Left lung (tissue), 10 donors: ENCODE measurements around the gene COBL. TPM values are rescaled to one million over a fixed set of nuclear protein-coding genes. Genes with fewer than 3 reads are reported as not detected.

Experiments used
- ATAC-seq: fragments of 200-7000 bp; cut with Tn5 transposase; one replicate; pipeline ENCODE4 v1.9.1; 2020; ENCODE audit warnings: moderate library complexity
- DNase-seq, 4 donors: peaks; one replicate each; pipeline ENCODE4 v3.0.0-alpha.2; 2013 to 2020
- H3K27ac ChIP-seq, 2 donors: fragments of 200-600 bp; sonication (generic) in 1 of 2; one replicate each; pipeline versions ENCODE4 v1.5.0 to v1.8.0; 2020 to 2021
- H3K27me3 ChIP-seq, 2 donors: fragments of 200-600 bp; sonication (generic) in 1 of 2; one replicate each; pipeline versions ENCODE4 v1.5.0 to v1.8.0; 2020 to 2021
- H3K36me3 ChIP-seq, 2 donors: fragments of 200-600 bp; sonication (generic) in 1 of 2; one replicate each; pipeline versions ENCODE4 v1.5.0 to v1.8.0; 2020 to 2021
- H3K4me1 ChIP-seq, 2 donors: fragments of 200-600 bp; one replicate each; pipeline ENCODE4 v1.8.0; 2021
- H3K4me3 ChIP-seq, 2 donors: fragments of 200-600 bp; sonication (generic) in 1 of 2; one replicate each; pipeline versions ENCODE4 v1.5.0 to v1.8.0; 2020 to 2021; ENCODE audit warnings: mild to moderate bottlenecking in 1 of 2
- H3K9me3 ChIP-seq, 2 donors: fragments of 200-600 bp; sonication (generic) in 1 of 2; one replicate each; pipeline versions ENCODE4 v1.5.0 to v1.8.0; 2020 to 2021
- CTCF ChIP-seq, 2 donors: fragments of 200-600 bp; sonication (generic) in 1 of 2; IDR thresholded peaks; one replicate each; pipeline versions ENCODE4 v1.5.0 to v1.8.0; 2021; ENCODE audit warnings: antibody characterized with exemption in 2 of 2
- intact Hi-C, 2 donors: fragments of 100-400 bp; cut with DNase I; formaldehyde crosslinking; loops; one replicate each; pipeline versions ENCODE4 v1.11.2 to v1.14.2; 2022
- polyA plus RNA-seq, 6 donors: library from polyadenylated mRNA; unstranded; fragments of 120-200 nt; gene quantifications; one replicate each; pipeline ENCODE4 v1.2.1, GENCODE V29; 2013; ENCODE audit not compliant: insufficient read length in 6 of 6
- total RNA-seq, 2 donors: library from RNA; stranded (reverse); fragmentation: NEBNext Ultra II Directional; extraction: Animal tissue kit (Norgen Biotek cat#: 25700); gene quantifications; one replicate each; pipeline ENCODE4 v1.2.1, GENCODE V29; 2021
- donor health status: DM: no; HTN: yes; CAD: no.
- donor health status: DM: no; HTN: no; CAD: no.

The COBL gene
- total and polyA plus RNA-seq, 8 donors, result 3.6 to 36.1 (median 6.4) TPM

DNA sequence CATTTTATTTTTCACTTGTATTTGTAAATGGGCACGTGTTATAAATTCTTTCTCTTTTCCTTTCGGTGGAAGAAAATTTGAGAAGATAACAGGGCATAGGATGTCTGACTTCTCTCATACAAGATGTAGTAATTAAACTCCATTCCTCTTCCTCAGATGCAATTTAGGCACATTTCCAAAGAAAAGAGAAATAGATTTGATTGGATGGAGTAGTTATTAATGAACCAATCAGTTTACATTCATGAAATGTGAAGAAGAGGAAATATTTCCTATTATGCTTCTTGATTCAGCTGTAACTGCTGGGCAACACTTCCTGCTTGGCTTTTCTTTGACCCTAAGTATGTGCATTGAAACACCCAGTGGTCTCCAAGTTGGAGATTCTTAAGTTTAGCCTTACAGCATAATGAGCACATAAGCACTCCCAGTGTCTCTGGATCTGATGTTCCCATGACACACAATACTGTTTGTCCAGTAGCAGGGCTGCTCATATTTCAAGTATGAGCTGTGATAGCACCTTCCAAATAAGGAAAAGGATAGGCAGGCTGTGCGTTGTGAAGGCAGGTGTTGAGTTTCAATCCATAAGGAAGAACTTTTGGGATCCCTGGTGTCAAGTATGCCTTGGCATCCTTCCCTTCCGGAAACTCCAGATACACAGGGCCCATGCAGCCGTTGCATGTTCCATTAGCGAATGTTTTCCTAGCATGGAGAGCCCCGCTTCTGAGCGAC lies 33.4 kb upstream of the COBL start:
- ATAC-seq, result peak; percentile 92
- no peaks in the 10 kb centered on the region for H3K36me3 ChIP-seq

DNA sequence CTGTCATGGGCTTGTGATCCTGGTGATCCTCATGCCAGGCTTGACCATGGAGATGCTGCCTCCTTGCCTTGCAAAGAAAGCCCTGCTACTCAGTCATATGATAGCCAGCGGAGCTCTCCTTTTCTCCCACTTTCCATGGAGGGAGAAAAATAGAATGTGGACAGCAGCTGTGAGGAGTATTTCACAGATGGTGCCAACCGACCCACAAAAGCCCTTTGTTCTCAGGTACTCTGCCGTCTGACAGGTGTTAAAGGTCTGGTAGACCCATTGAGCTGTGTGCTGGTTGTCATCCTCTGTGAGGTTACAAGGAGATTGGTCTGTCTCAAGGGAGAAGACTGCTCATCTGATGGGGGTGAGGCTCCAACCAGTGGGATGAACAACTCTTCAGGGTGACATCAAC lies 29.5 kb upstream of the COBL start:
- no peak for DNase-seq
- H3K9me3 ChIP-seq, result no peaks in the 10 kb centered on the region
- TF ChIP-seq CTCF (IDR thresholded peaks at IDR 0.05), result no peak
- H3K27ac ChIP-seq, result no peak overlapping the region
- H3K27me3 ChIP-seq, result no peaks in the 10 kb centered on the region
- H3K36me3 ChIP-seq, result no peaks in the 10 kb centered on the region
- no peaks in the 10 kb centered on the region for H3K4me1 ChIP-seq
- intact Hi-C loops, result no loop called here
- H3K4me3 ChIP-seq, result no peak overlapping the region
- ATAC-seq, result no peak

More for the DNA sequence above, 33.4 kb upstream of the COBL start:
- no peak for TF ChIP-seq CTCF (IDR thresholded peaks at IDR 0.05)
- Histone ChIP-seq H3K4me1 (no peaks in the 10 kb centered on the region), H3K4me3 (no peak overlapping the region), H3K27ac (no peak overlapping the region), H3K27me3 (no peaks in the 10 kb centered on the region), H3K9me3 (no peaks in the 10 kb centered on the region)
- DNase-seq, result peak in 2 of 4 donors; percentile 39 to 47
- intact Hi-C loops, result no loop called here

DNA sequence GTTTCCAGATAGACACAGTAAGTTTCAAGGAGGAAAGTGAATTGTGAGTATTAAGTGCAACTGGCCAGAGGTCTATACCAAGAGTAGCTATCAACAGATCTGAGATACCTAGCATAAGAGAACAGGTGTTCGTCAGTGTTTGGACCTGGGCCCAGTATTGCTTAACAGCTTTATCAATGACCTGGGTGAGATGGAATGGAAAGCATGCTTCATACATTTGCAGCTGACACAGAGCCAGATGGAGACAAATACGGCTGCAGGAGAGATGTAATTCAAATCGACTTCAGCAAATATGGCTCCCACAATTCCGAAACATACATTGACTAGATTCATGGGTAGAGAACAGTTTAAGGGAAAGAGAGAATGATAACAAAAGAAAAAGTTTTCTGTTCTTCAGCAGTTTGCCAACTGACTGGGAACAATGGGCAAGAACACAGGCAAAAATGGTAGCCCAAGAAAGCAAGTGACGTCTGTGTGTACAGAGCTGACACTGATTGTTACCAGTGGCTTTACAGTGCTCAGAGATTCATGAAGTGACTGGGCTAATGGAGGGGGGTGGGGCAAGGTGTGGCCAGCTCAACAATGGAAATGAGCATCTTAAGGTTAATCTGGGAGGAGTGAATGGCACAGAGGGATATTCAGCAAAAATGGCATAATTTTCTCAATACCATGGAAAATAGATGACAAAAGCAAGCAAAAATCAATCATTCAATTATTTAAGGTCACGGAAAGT lies 28.0 kb upstream of the COBL start:
- no peaks in the 10 kb centered on the region for H3K36me3 ChIP-seq
- DNase-seq (peak in 1 of 4 donors; percentile 22), ATAC-seq (peak; percentile 40)
- H3K4me1 ChIP-seq, result no peaks in the 10 kb centered on the region
- no peaks in the 10 kb centered on the region for H3K27me3 ChIP-seq
- intact Hi-C loops, result no loop called here
- H3K9me3 ChIP-seq, result no peaks in the 10 kb centered on the region
- no peak overlapping the region for H3K27ac ChIP-seq
- no peak for TF ChIP-seq CTCF (IDR thresholded peaks at IDR 0.05)
- no peak overlapping the region for H3K4me3 ChIP-seq

DNA sequence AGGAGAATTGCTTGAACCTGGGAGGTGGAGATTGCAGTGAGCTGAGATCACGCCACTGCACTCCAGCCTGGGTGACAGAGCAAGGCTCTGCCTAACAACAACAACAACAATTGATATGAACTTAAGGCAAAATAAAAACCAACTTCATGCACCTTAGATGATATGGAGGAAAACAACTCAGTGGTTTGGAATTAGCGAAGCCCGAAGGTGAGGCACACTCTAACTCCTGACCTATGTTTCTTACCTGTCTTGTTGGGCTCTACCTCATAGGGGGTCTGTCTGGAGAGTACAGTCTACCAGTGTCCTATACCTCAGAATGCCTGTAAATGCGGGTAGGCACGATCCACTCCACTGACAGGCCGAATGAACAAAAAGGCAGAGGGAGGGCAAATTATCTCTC lies 24.3 kb upstream of the COBL start:
- H3K4me3 ChIP-seq, result no peak overlapping the region
- no peaks in the 10 kb centered on the region for H3K9me3 ChIP-seq
- DNase-seq (no peak), ATAC-seq (no peak)
- TF ChIP-seq CTCF (IDR thresholded peaks at IDR 0.05), result no peak
- no peaks in the 10 kb centered on the region for H3K36me3 ChIP-seq
- H3K27ac ChIP-seq, result peak overlapping the region; percentile 33 to 37
- intact Hi-C loops, result no loop called here
- no peaks in the 10 kb centered on the region for H3K27me3 ChIP-seq
- H3K4me1 ChIP-seq, result no peaks in the 10 kb centered on the region

DNA sequence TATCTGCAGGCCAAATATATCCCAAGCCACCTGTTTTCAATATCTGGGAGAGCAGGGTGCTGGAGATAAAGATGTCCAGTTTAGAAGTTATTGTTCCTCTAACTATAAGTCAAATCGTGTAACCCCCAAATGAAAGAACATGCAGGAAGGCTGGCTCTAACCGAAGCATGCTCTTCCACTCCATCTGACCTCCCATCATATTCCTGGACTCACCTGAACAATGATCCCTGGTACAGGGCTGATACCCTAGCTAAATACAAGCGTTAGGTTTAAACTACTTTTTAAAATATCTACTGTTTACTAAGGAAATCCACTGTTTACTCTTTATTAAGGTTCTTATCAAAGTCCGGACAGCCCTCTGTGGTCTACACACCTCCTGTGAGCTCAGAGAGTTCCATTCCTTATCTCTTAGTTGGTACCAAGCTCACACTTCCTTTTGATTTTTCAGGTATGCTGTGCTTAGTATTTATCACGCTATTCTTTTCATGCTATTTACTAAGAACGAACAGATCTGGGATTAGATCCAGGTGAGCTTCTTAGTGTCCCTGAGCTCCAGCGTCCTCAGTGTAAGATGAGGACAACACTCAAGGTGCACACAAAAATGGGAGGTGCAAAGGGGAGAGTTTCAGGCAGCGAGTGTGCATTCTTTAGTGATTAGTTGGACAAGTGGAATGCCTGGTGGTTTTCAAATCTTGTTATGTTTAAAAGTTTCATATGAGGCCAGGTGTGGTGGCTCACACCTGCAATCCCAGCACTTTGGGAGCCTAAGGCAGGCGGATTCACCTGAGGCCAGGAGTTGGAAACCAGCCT lies 23.6 kb upstream of the COBL start:
- DNase-seq (no peak), ATAC-seq (peak; percentile 86)
- Histone ChIP-seq H3K27me3 (no peaks in the 10 kb centered on the region), H3K4me3 (no peak overlapping the region), H3K9me3 (no peaks in the 10 kb centered on the region), H3K27ac (peak overlapping the region; percentile 33 to 37), H3K36me3 (no peaks in the 10 kb centered on the region), H3K4me1 (no peaks in the 10 kb centered on the region)
- TF ChIP-seq CTCF (IDR thresholded peaks at IDR 0.05), result no peak
- intact Hi-C loops, result no loop called here
